ENCODE results near the gene ZFAND3.

The ZFAND3 gene

GRCh38 chr6:38160831-38161230 lies 341.3 kb downstream of the ZFAND3 start:
- no peaks in the 10 kb centered on the region for H3F3A ChIP-seq (ENCODE audit: insufficient read depth, low read length)
- no peak overlapping the region for H3K4me3 ChIP-seq (ENCODE audit: low read length)
- no peak overlapping the region for H3K9ac ChIP-seq (ENCODE audit: low read length)
- no peaks in the 10 kb centered on the region for H3K9me2 ChIP-seq (replicated peaks; ENCODE audit: insufficient read depth, low read length)
- no peaks in the 10 kb centered on the region for H4K20me1 ChIP-seq (ENCODE audit: insufficient read depth, low read length)
- H3K4me2 ChIP-seq (ENCODE audit: low read depth, low read length) = no peak overlapping the region
- no peak for TF ChIP-seq CTCF (IDR thresholded peaks at IDR 0.05; ENCODE audit: low read length)
- TF ChIP-seq EZH2phosphoT487 (IDR thresholded peaks at IDR 0.05; ENCODE audit: low read length) = no peak
- no peak for TF ChIP-seq EZH2 (optimal IDR thresholded peaks at IDR 0.05; ENCODE audit: low read depth, low read length)
- no peak for DNase-seq
- H3K4me1 ChIP-seq (ENCODE audit: low read length) = no peaks in the 10 kb centered on the region
- no peaks in the 10 kb centered on the region for H3K79me2 ChIP-seq (ENCODE audit: low read length)
- H2AFZ ChIP-seq (ENCODE audit: low read length) = no peak overlapping the region
- H3K9me3 ChIP-seq (replicated peaks; ENCODE audit: insufficient read depth, low read length) = no peaks in the 10 kb centered on the region
- H3K27ac ChIP-seq (ENCODE audit: low read length) = no peak overlapping the region
- no peaks in the 10 kb centered on the region for H3K27me3 ChIP-seq (replicated peaks; ENCODE audit: insufficient read depth, low read length)
- H3K36me3 ChIP-seq (replicated peaks; ENCODE audit: insufficient read depth, low read length) = no peaks in the 10 kb centered on the region

- Histone ChIP-seq H3K9me2 (replicated peaks; ENCODE audit: insufficient read depth, low read length) (no peaks in the 10 kb centered on the region), H2AFZ (ENCODE audit: low read length) (no peak overlapping the region), H3K27me3 (replicated peaks; ENCODE audit: insufficient read depth, low read length) (no peaks in the 10 kb centered on the region), H3K79me2 (ENCODE audit: low read length) (no peaks in the 10 kb centered on the region), H3K27ac (ENCODE audit: low read length) (no peak overlapping the region), H3K4me2 (ENCODE audit: low read depth, low read length) (no peak overlapping the region), H3K9me3 (replicated peaks; ENCODE audit: insufficient read depth, low read length) (no peaks in the 10 kb centered on the region), H3K36me3 (replicated peaks; ENCODE audit: insufficient read depth, low read length) (no peaks in the 10 kb centered on the region), H3K4me1 (ENCODE audit: low read length) (no peaks in the 10 kb centered on the region), H3K9ac (ENCODE audit: low read length) (no peak overlapping the region), H4K20me1 (ENCODE audit: insufficient read depth, low read length) (no peaks in the 10 kb centered on the region), H3F3A (ENCODE audit: insufficient read depth, low read length) (no peaks in the 10 kb centered on the region), H3K4me3 (ENCODE audit: low read length) (no peak overlapping the region)
- TF ChIP-seq EZH2phosphoT487 (IDR thresholded peaks at IDR 0.05; ENCODE audit: low read length) = no peak
- no peak for TF ChIP-seq EZH2 (optimal IDR thresholded peaks at IDR 0.05; ENCODE audit: low read depth, low read length)
- TF ChIP-seq CTCF (IDR thresholded peaks at IDR 0.05; ENCODE audit: low read length) = no peak
- no peak for DNase-seq
Measured at GRCh38 chr6:38161331-38161730, 341.8 kb downstream of the ZFAND3 start.

- Histone ChIP-seq H3K79me2 (ENCODE audit: low read length) (no peaks in the 10 kb centered on the region), H3K9me2 (replicated peaks; ENCODE audit: insufficient read depth, low read length) (no peaks in the 10 kb centered on the region), H3K4me3 (ENCODE audit: low read length) (no peak overlapping the region), H3K36me3 (replicated peaks; ENCODE audit: insufficient read depth, low read length) (no peaks in the 10 kb centered on the region), H3K27me3 (replicated peaks; ENCODE audit: insufficient read depth, low read length) (no peaks in the 10 kb centered on the region), H3K9me3 (replicated peaks; ENCODE audit: insufficient read depth, low read length) (no peaks in the 10 kb centered on the region), H3K9ac (ENCODE audit: low read length) (no peak overlapping the region), H3K27ac (ENCODE audit: low read length) (no peak overlapping the region), H3F3A (ENCODE audit: insufficient read depth, low read length) (no peaks in the 10 kb centered on the region), H3K4me1 (ENCODE audit: low read length) (no peaks in the 10 kb centered on the region), H2AFZ (ENCODE audit: low read length) (no peak overlapping the region), H4K20me1 (ENCODE audit: insufficient read depth, low read length) (no peaks in the 10 kb centered on the region), H3K4me2 (ENCODE audit: low read depth, low read length) (no peak overlapping the region)
- DNase-seq = no peak
- TF ChIP-seq EZH2 (optimal IDR thresholded peaks at IDR 0.05; ENCODE audit: low read depth, low read length) (no peak), CTCF (IDR thresholded peaks at IDR 0.05; ENCODE audit: low read length) (no peak), EZH2phosphoT487 (IDR thresholded peaks at IDR 0.05; ENCODE audit: low read length) (no peak)
Measured at GRCh38 chr6:38161754-38162492, 342.4 kb downstream of the ZFAND3 start.
